HCT116 (cell line): ENCODE results near the gene RALGAPA1. TPM values are rescaled to one million over a fixed set of nuclear protein-coding genes. Genes with fewer than 3 reads are reported as not detected.

ENCODE experiments used
- ATAC-seq: fragments of 200-7000 bp; cut with Tn5 transposase; 2 replicates; pipeline ENCODE4 v1.9.1; 2020; ENCODE audit warnings: mild to moderate bottlenecking, moderate library complexity
- BruUV-seq: library from RNA; stranded (reverse); fragments of 400-500 nt; replicated peaks from 2 replicates; lab custom pipeline; 2021; lab: Mats Ljungman, UMichigan
- CTCF ChIA-PET: fragments of 300-600 bp; sonication (Branson Sonifier 250); formaldehyde crosslinking; loops from one replicate; lab custom pipeline; 2021; ENCODE audit warnings: antibody characterized with exemption; lab: Charles Lee
- POLR2A ChIA-PET: fragments of 300-600, 350-600 bp; sonication (Branson Sonifier 250); formaldehyde crosslinking; loops from one replicate; lab custom pipeline; 2021; ENCODE audit warnings: antibody characterized with exemption; lab: Charles Lee
- RAD21 ChIA-PET, 2 experiments: fragments of 300-600 bp; sonication (Branson Sonifier 250); formaldehyde crosslinking; loops; one replicate each; lab custom pipeline; 2023; ENCODE audit warnings: low total read pairs in 2 of 2; ENCODE audit not compliant: uncharacterized antibody in 2 of 2, unreplicated experiment in 2 of 2, low non-redundant PET in 1 of 2; lab: Charles Lee
- DNase-seq: peaks from one replicate; pipeline ENCODE4 v3.0.0-alpha.2; 2010; ENCODE audit warnings: low read depth, low spot score
- H2AFZ ChIP-seq: fragments of 200-600 bp; shearing (Covaris generic), sonication (generic); 2 replicates; pipeline ENCODE4 v1.6.1; 2017; ENCODE audit warnings: low read depth, mixed run types, mixed read lengths, antibody characterized with exemption, low read length; ENCODE audit not compliant: poor library complexity, severe bottlenecking
- H3K27ac ChIP-seq: 2 replicates; pipeline ENCODE4 v1.5.1; 2012; ENCODE audit warnings: low read depth, low read length
- H3K27me3 ChIP-seq: fragments of 200-600 bp; sonication (generic); 2 replicates; pipeline ENCODE4 v1.6.1; 2016; ENCODE audit warnings: mixed run types, low read length, mixed read lengths; ENCODE audit not compliant: insufficient read depth
- H3K36me3 ChIP-seq, 2 experiments: fragments of 200-500 bp in 1 of 2; fragments of 200-600 bp in 1 of 2; sonication (Bioruptor generic) in 1 of 2; sonication (generic) in 1 of 2; 2 replicates each; pipeline versions ENCODE4 v1.5.1 to v1.6.1; 2014 to 2016; ENCODE audit warnings: low read length in 2 of 2, inconsistent platforms in 1 of 2, mixed read lengths in 1 of 2, mixed run types in 1 of 2; ENCODE audit not compliant: insufficient read depth in 2 of 2, control insufficient read depth in 1 of 2
- H3K4me1 ChIP-seq, 2 experiments: fragments of 200-600 bp in 1 of 2; sonication (generic) in 1 of 2; 2 replicates each; pipeline versions ENCODE4 v1.5.1 to v1.6.1; 2012 to 2017; ENCODE audit warnings: low read length in 2 of 2, inconsistent platforms in 1 of 2, mild to moderate bottlenecking in 1 of 2, mixed read lengths in 1 of 2, mixed run types in 1 of 2, moderate library complexity in 1 of 2; ENCODE audit not compliant: insufficient read depth in 2 of 2, control insufficient read depth in 1 of 2
- H3K4me2 ChIP-seq: fragments of 200-600 bp; sonication (generic); 2 replicates; pipeline ENCODE4 v1.6.1; 2017; ENCODE audit warnings: mixed run types, low read length, mixed read lengths
- H3K4me3 ChIP-seq, 2 experiments: fragments of 200-600 bp in 1 of 2; sonication (generic) in 1 of 2; replicated peaks in 1 of 2; 2 replicates each; pipeline ENCODE4 v1.5.1; 2011 to 2016; ENCODE audit warnings: low read length in 2 of 2, control low read depth in 1 of 2, low read depth in 1 of 2, mild to moderate bottlenecking in 1 of 2, mixed read lengths in 1 of 2, mixed run types in 1 of 2
- H3K79me2 ChIP-seq: fragments of 200-600 bp; sonication (generic); 2 replicates; pipeline ENCODE4 v1.6.1; 2017; ENCODE audit warnings: mild to moderate bottlenecking, mixed run types, low read length, moderate library complexity, mixed read lengths; ENCODE audit not compliant: insufficient read depth
- H3K9ac ChIP-seq: fragments of 200-600 bp; sonication (generic); 2 replicates; pipeline ENCODE4 v1.6.1; 2016; ENCODE audit warnings: low read length, mixed read lengths
- H3K9me2 ChIP-seq: fragments of 200-600 bp; sonication (generic), shearing (Covaris generic); 2 replicates; pipeline ENCODE4 v1.6.1; 2017; ENCODE audit warnings: mixed run types, mild to moderate bottlenecking, moderate library complexity; ENCODE audit not compliant: insufficient read depth
- H3K9me3 ChIP-seq, 2 experiments: fragments of 200-500 bp in 1 of 2; fragments of 200-600 bp in 1 of 2; sonication (Bioruptor generic) in 1 of 2; sonication (generic) in 1 of 2; 2 replicates each; pipeline ENCODE4 v1.6.1; 2014 to 2017; ENCODE audit warnings: low read length in 2 of 2, mixed read lengths in 2 of 2, inconsistent platforms in 1 of 2, low read depth in 1 of 2, mild to moderate bottlenecking in 1 of 2, mixed run types in 1 of 2, moderate library complexity in 1 of 2; ENCODE audit not compliant: control insufficient read depth in 1 of 2, insufficient read depth in 1 of 2
- H4K20me1 ChIP-seq: fragments of 200-600 bp; sonication (generic), shearing (Covaris generic); 2 replicates; pipeline ENCODE4 v1.6.1; 2017; ENCODE audit warnings: mixed run types, mild to moderate bottlenecking, moderate library complexity; ENCODE audit not compliant: insufficient read depth
- CBX3 ChIP-seq: IDR thresholded peaks from 2 replicates; pipeline ENCODE4 v1.6.1; 2012; ENCODE audit warnings: low read depth
- CEBPB ChIP-seq: IDR thresholded peaks from 2 replicates; pipeline ENCODE4 v1.6.1; 2012; ENCODE audit warnings: low read depth
- EGR1 ChIP-seq: IDR thresholded peaks from 2 replicates; pipeline ENCODE4 v1.6.1; 2012; ENCODE audit warnings: low read depth
- FOSL1 ChIP-seq: IDR thresholded peaks from 2 replicates; pipeline ENCODE4 v1.6.1; 2012; ENCODE audit warnings: low read depth
- JUND ChIP-seq: IDR thresholded peaks from 2 replicates; pipeline ENCODE4 v1.6.1; 2012
- POLR2A ChIP-seq: IDR thresholded peaks from 2 replicates; pipeline ENCODE4 v1.7.0; 2011; ENCODE audit warnings: borderline replicate concordance; ENCODE audit not compliant: insufficient read depth, insufficient read length; ENCODE audit errors: extremely low read depth
- RAD21 ChIP-seq: IDR thresholded peaks from 2 replicates; pipeline ENCODE4 v1.6.1; 2012; ENCODE audit warnings: low read depth, mild to moderate bottlenecking
- SP1 ChIP-seq: IDR thresholded peaks from 2 replicates; pipeline ENCODE4 v1.6.1; 2012; ENCODE audit warnings: low read depth
- TCF7L2 ChIP-seq: IDR thresholded peaks from 2 replicates; pipeline ENCODE4 v1.7.0; 2011; ENCODE audit warnings: borderline replicate concordance, inconsistent platforms; ENCODE audit not compliant: insufficient read depth, insufficient read length; ENCODE audit errors: extremely low read depth
- YY1 ChIP-seq: IDR thresholded peaks from 2 replicates; pipeline ENCODE4 v1.6.1; 2011; ENCODE audit warnings: low read length, low read depth, moderate library complexity, mild to moderate bottlenecking; ENCODE audit not compliant: insufficient replicate concordance; ENCODE audit errors: extremely low read depth
- ZFX ChIP-seq: fragments of 450-650 bp; IDR thresholded peaks from 2 replicates; pipeline ENCODE4 v1.6.1; 2017
- ZNF274 ChIP-seq: fragments of 200-500 bp; sonication (Bioruptor generic); IDR thresholded peaks from 2 replicates; pipeline ENCODE4 v1.6.1; 2014; ENCODE audit warnings: mild to moderate bottlenecking, low read depth, low read length, inconsistent platforms
- intact Hi-C: fragments of 100-400 bp; cut with micrococcal nuclease; formaldehyde crosslinking; loops from 2 replicates; pipeline ENCODE4 v1.10.0; 2022
- total RNA-seq: library from RNA; stranded (reverse); gene quantifications from one replicate; pipeline ENCODE4 v1.2.1, GENCODE V29; 2021; ENCODE audit not compliant: unreplicated experiment
- TF ChIP-seq, protein P1 (sequence below): IDR thresholded peaks from 2 replicates; pipeline ENCODE4 v1.6.1; 2011; ENCODE audit warnings: mild to moderate bottlenecking, low read length, moderate library complexity; ENCODE audit not compliant: insufficient replicate concordance; ENCODE audit errors: extremely low read depth
- TF ChIP-seq, protein P2 (sequence below): IDR thresholded peaks from 2 replicates; pipeline ENCODE4 v1.6.1; 2012
- TF ChIP-seq, protein P3 (sequence below): IDR thresholded peaks from 2 replicates; pipeline ENCODE4 v1.6.1; 2012; ENCODE audit warnings: low read depth

The RALGAPA1 gene
- total RNA-seq, 1 experiment from 2014 or later, result 29.3 TPM

DNA sequence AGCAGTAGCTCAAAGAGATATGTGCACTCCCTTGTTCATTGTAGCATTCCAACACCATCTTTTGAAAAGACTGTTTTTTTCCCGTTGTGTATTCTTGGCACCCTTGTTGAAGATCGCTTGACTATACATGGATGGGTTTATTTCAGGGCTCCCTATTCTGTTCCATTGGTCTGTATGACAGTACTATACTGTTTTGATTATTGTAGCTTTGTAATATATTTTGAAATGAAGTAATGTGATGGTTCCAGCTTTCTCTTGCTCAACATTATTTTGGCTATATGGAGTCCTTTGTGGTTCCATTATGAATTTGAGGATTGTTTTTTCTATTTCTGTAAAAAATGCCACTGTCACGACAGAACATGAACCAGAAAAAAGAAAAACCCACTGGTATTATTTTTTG lies 42.7 kb upstream of the RALGAPA1 start:
- no peak for DNase-seq
- intact Hi-C loops, result no loop called here
- no peak overlapping the region for H3K4me3 ChIP-seq

More for the DNA sequence above, 42.7 kb upstream of the RALGAPA1 start:
- Histone ChIP-seq H3K9me2 (no peaks in the 10 kb centered on the region), H3K4me2 (no peak overlapping the region), H3K4me1 (no peaks in the 10 kb centered on the region), H4K20me1 (no peaks in the 10 kb centered on the region), H3K9ac (no peak overlapping the region), H3K79me2 (no peaks in the 10 kb centered on the region), H2AFZ (no peak overlapping the region), H3K36me3 (no peaks in the 10 kb centered on the region), H3K27ac (no peak overlapping the region)
- ChIA-PET CTCF (no interaction called here), RAD21 (no interaction called here)
- ATAC-seq, result no peak
- no TSS peak for BruUV-seq
- TF ChIP-seq JUND (no peak), RAD21 (no peak), CBX3 (no peak), CEBPB (no peak), POLR2A (no peak), SP1 (no peak), ZNF274 (no peak), TCF7L2 (no peak), EGR1 (no peak), FOSL1 (no peak), YY1 (no peak), ZFX (no peak)
- TF ChIP-seq, protein P1, sequence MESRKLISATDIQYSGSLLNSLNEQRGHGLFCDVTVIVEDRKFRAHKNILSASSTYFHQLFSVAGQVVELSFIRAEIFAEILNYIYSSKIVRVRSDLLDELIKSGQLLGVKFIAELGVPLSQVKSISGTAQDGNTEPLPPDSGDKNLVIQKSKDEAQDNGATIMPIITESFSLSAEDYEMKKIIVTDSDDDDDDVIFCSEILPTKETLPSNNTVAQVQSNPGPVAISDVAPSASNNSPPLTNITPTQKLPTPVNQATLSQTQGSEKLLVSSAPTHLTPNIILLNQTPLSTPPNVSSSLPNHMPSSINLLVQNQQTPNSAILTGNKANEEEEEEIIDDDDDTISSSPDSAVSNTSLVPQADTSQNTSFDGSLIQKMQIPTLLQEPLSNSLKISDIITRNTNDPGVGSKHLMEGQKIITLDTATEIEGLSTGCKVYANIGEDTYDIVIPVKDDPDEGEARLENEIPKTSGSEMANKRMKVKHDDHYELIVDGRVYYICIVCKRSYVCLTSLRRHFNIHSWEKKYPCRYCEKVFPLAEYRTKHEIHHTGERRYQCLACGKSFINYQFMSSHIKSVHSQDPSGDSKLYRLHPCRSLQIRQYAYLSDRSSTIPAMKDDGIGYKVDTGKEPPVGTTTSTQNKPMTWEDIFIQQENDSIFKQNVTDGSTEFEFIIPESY, result no peak
- TF ChIP-seq, protein P2, sequence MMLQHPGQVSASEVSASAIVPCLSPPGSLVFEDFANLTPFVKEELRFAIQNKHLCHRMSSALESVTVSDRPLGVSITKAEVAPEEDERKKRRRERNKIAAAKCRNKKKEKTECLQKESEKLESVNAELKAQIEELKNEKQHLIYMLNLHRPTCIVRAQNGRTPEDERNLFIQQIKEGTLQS, result no peak
- TF ChIP-seq, protein P3, sequence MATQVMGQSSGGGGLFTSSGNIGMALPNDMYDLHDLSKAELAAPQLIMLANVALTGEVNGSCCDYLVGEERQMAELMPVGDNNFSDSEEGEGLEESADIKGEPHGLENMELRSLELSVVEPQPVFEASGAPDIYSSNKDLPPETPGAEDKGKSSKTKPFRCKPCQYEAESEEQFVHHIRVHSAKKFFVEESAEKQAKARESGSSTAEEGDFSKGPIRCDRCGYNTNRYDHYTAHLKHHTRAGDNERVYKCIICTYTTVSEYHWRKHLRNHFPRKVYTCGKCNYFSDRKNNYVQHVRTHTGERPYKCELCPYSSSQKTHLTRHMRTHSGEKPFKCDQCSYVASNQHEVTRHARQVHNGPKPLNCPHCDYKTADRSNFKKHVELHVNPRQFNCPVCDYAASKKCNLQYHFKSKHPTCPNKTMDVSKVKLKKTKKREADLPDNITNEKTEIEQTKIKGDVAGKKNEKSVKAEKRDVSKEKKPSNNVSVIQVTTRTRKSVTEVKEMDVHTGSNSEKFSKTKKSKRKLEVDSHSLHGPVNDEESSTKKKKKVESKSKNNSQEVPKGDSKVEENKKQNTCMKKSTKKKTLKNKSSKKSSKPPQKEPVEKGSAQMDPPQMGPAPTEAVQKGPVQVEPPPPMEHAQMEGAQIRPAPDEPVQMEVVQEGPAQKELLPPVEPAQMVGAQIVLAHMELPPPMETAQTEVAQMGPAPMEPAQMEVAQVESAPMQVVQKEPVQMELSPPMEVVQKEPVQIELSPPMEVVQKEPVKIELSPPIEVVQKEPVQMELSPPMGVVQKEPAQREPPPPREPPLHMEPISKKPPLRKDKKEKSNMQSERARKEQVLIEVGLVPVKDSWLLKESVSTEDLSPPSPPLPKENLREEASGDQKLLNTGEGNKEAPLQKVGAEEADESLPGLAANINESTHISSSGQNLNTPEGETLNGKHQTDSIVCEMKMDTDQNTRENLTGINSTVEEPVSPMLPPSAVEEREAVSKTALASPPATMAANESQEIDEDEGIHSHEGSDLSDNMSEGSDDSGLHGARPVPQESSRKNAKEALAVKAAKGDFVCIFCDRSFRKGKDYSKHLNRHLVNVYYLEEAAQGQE, result no peak
- TF ChIP-seq, all 23 proteins: peak for 0
- POLR2A ChIA-PET, result no interaction called here
- no peaks in the 10 kb centered on the region for H3K27me3 ChIP-seq
- H3K9me3 ChIP-seq, result no peaks in the 10 kb centered on the region
